Measurements from ENCODE around the gene DAB1. TPM values are rescaled to one million over a fixed set of nuclear protein-coding genes. Genes with fewer than 3 reads are reported as not detected.

DAB1 gene
- total and polyA plus RNA-seq, 7 experiments from 2014 or later: 0.27 to 1.9 (median 0.43) TPM; not detected in 1

DNA sequence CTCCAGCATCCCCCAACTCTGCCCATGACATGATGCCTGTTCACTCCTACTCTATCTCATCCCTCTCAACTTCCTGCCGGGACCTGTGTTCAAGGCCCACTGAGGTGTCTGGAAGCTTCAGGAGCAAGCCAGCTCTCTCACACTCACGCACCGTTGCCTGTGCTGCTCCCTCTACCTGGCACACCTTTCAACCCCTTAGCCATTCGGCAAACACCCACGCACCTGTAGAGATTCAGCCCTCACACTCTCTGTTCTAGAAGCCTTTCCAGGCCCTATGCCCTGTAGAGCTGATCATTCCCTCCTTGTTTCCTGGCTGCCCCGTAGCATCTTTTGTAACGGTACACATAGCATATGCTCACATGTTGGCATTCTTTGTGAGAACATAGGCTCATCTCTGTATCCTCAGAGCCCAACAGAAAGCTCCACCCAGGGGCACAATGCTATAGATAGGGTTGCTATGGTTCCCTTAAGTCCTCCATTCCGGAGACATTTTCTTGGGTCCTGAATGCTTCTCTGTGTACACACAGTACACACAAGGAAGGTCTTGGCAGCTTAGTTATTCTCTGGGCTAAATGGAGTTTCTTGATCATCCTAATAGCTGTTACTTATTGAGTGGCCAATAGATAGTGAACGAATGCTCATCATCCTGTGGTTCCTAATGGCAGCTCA is 459.4 kb downstream of the DAB1 start:
- CTCF ChIA-PET: no interaction called here
- DNase-seq (no peak), ATAC-seq (no peak)
- POLR2A ChIA-PET: no interaction called here
- H3K36me3 Mint-ChIP-seq: no peaks in the 10 kb centered on the region
- no peak overlapping the region for H3K27ac Mint-ChIP-seq
- Histone ChIP-seq H3K4me1 (ENCODE audit: control insufficient read depth in 2 of 2, insufficient read depth in 2 of 2, low read length in 2 of 2) (no peaks in the 10 kb centered on the region), H3K27me3 (ENCODE audit: control insufficient read depth in 2 of 2, insufficient read depth in 2 of 2, low read length in 2 of 2) (no peaks in the 10 kb centered on the region), H3K27ac (ENCODE audit: low read depth, low read length) (no peak overlapping the region), H3K36me3 (ENCODE audit: control insufficient read depth in 2 of 3, insufficient read depth in 3 of 3, low read length in 3 of 3) (no peaks in the 10 kb centered on the region), H3K9me3 (ENCODE audit: control insufficient read depth in 2 of 3, low read length in 3 of 3) (no peaks in the 10 kb centered on the region), H3K4me3 (ENCODE audit: low read length) (no peak overlapping the region)
- H3K27me3 Mint-ChIP-seq: peaks cover 2 to 10% (median 5%) of the 10 kb centered on the region in 5 donors
- no peak overlapping the region for H3K4me3 Mint-ChIP-seq
- intact Hi-C loops (cut with micrococcal nuclease): no loop called here
- H3K9me3 Mint-ChIP-seq: peaks cover 0 to 11% (median 2%) of the 10 kb centered on the region in 11 donors
- peaks cover 0 to 4% (median 0%) of the 10 kb centered on the region in 7 donors for H3K4me1 Mint-ChIP-seq

DNA sequence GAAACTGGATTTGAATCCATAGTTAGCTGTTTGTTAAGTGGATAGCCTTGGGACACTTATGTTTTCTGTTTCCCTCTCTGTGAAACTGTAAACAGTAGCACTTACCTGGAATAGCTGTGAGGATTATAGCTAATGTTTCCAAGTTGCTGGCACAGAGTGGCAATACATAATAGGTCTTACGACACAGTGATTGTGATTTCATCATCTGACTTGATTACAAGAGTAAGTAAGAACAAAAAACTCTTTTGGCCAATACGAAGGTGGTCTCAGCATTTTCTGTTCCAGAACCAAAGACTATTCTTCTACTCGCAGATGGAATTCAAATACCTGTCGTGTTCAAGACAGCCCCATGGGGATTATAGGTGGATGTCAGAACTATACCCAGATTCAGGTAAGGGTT is 460.2 kb downstream of the DAB1 start:
- no peaks in the 10 kb centered on the region for H3K27me3 ChIP-seq (ENCODE audit: control insufficient read depth in 2 of 2, insufficient read depth in 2 of 2, low read length in 2 of 2)
- no peaks in the 10 kb centered on the region for H3K9me3 ChIP-seq (ENCODE audit: control insufficient read depth in 2 of 3, low read length in 3 of 3)
- no peaks in the 10 kb centered on the region for H3K36me3 ChIP-seq (ENCODE audit: control insufficient read depth in 2 of 3, insufficient read depth in 3 of 3, low read length in 3 of 3)
- DNase-seq (no peak), ATAC-seq (no peak)
- no peak overlapping the region for H3K27ac Mint-ChIP-seq
- ChIA-PET CTCF (no interaction called here), POLR2A (no interaction called here)
- intact Hi-C loops (cut with micrococcal nuclease): no loop called here
- no peaks in the 10 kb centered on the region for H3K4me1 ChIP-seq (ENCODE audit: control insufficient read depth in 2 of 2, insufficient read depth in 2 of 2, low read length in 2 of 2)
- no peak overlapping the region for H3K4me3 Mint-ChIP-seq
- peaks cover 0 to 4% (median 1%) of the 10 kb centered on the region in 11 donors for H3K9me3 Mint-ChIP-seq
- H3K36me3 Mint-ChIP-seq: no peaks in the 10 kb centered on the region
- no peak overlapping the region for H3K4me3 ChIP-seq (ENCODE audit: low read length)
- peaks cover 1 to 8% (median 5%) of the 10 kb centered on the region in 5 donors for H3K27me3 Mint-ChIP-seq
- peaks cover 0 to 4% (median 0%) of the 10 kb centered on the region in 7 donors for H3K4me1 Mint-ChIP-seq
- H3K27ac ChIP-seq (ENCODE audit: low read depth, low read length): no peak overlapping the region

- Histone ChIP-seq H3K27me3 (ENCODE audit: control insufficient read depth in 2 of 2, insufficient read depth in 2 of 2, low read length in 2 of 2) (no peaks in the 10 kb centered on the region), H3K4me3 (ENCODE audit: low read length) (no peak overlapping the region), H3K4me1 (ENCODE audit: control insufficient read depth in 2 of 2, insufficient read depth in 2 of 2, low read length in 2 of 2) (no peaks in the 10 kb centered on the region), H3K9me3 (ENCODE audit: control insufficient read depth in 2 of 3, low read length in 3 of 3) (no peaks in the 10 kb centered on the region), H3K36me3 (ENCODE audit: control insufficient read depth in 2 of 3, insufficient read depth in 3 of 3, low read length in 3 of 3) (no peaks in the 10 kb centered on the region), H3K27ac (ENCODE audit: low read depth, low read length) (no peak overlapping the region)
- Mint-ChIP-seq H3K27ac (no peak overlapping the region), H3K4me3 (no peak overlapping the region), H3K27me3 (peaks cover 0 to 16% (median 5%) of the 10 kb centered on the region in 5 donors), H3K36me3 (no peaks in the 10 kb centered on the region), H3K4me1 (peaks cover 0 to 4% (median 0%) of the 10 kb centered on the region in 7 donors), H3K9me3 (peaks cover 0 to 2% (median 0%) of the 10 kb centered on the region in 11 donors)
- intact Hi-C loops (cut with micrococcal nuclease): no loop called here
- ChIA-PET CTCF (no interaction called here), POLR2A (no interaction called here)
- DNase-seq (no peak), ATAC-seq (no peak)
Measured at GRCh38 chr1:56961426-56961825, 462.4 kb downstream of the DAB1 start.

DNA sequence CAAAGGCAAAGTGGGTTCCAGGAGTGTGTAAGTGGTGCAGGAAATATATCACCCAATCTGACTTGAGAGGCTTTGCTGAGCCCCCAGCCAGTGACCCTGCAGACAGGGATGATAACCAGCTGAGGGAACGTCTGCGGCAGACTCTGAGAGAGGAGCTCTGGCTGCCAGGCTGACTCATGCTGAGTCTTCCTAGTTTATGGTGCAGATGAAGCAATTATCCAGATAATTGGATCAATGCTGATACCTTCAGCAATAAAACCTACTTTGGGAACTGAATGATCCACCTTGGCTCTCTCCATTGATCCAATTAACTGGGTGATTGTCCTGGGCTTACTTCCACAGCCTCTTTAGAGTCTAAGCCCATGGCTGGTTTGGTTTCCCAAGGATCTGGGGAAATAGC is 465.3 kb downstream of the DAB1 start:
- H3K9me3 ChIP-seq (ENCODE audit: control insufficient read depth in 2 of 3, low read length in 3 of 3): no peaks in the 10 kb centered on the region
- H3K9me3 Mint-ChIP-seq: peaks cover 0 to 2% (median 0%) of the 10 kb centered on the region in 11 donors
- peaks cover 0 to 4% (median 0%) of the 10 kb centered on the region in 7 donors for H3K4me1 Mint-ChIP-seq
- no peaks in the 10 kb centered on the region for H3K27me3 ChIP-seq (ENCODE audit: control insufficient read depth in 2 of 2, insufficient read depth in 2 of 2, low read length in 2 of 2)
- H3K27ac Mint-ChIP-seq: no peak overlapping the region
- DNase-seq (no peak), ATAC-seq (no peak)
- POLR2A ChIA-PET: no interaction called here
- H3K27ac ChIP-seq (ENCODE audit: low read depth, low read length): no peak overlapping the region
- intact Hi-C loops (cut with micrococcal nuclease): no loop called here
- no peaks in the 10 kb centered on the region for H3K36me3 Mint-ChIP-seq
- H3K4me1 ChIP-seq (ENCODE audit: control insufficient read depth in 2 of 2, insufficient read depth in 2 of 2, low read length in 2 of 2): no peaks in the 10 kb centered on the region
- no peak overlapping the region for H3K4me3 Mint-ChIP-seq
- CTCF ChIA-PET: no interaction called here
- peaks cover 0 to 15% (median 5%) of the 10 kb centered on the region in 5 donors for H3K27me3 Mint-ChIP-seq
- H3K36me3 ChIP-seq (ENCODE audit: control insufficient read depth in 2 of 3, insufficient read depth in 3 of 3, low read length in 3 of 3): no peaks in the 10 kb centered on the region
- H3K4me3 ChIP-seq (ENCODE audit: low read length): no peak overlapping the region

DNA sequence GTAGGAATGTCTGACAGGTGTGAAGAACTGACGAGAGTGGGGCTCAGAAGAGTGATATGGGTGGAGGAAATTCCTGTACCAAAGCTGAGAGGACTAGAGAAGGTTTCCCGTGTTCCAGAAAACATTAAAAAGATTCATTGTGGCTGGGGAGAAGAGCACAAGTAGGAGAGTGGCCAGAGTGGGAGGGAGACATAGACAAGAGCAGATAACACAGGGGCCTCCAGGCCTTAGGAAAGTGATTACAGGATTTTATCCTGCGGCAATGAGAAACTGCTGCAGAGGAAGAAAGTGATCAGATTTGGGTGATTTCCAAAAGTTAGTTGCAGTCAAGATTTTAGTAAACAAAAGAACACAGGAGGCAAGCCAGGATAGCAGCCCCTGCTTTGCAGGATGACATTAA is 465.9 kb downstream of the DAB1 start:
- no peaks in the 10 kb centered on the region for H3K9me3 ChIP-seq (ENCODE audit: control insufficient read depth in 2 of 3, low read length in 3 of 3)
- H3K27ac ChIP-seq (ENCODE audit: low read depth, low read length): no peak overlapping the region
- H3K4me3 ChIP-seq (ENCODE audit: low read length): no peak overlapping the region
- H3K27me3 ChIP-seq (ENCODE audit: control insufficient read depth in 2 of 2, insufficient read depth in 2 of 2, low read length in 2 of 2): no peaks in the 10 kb centered on the region
- H3K9me3 Mint-ChIP-seq: peaks cover 0 to 1% (median 0%) of the 10 kb centered on the region in 11 donors
- no peaks in the 10 kb centered on the region for H3K36me3 ChIP-seq (ENCODE audit: control insufficient read depth in 2 of 3, insufficient read depth in 3 of 3, low read length in 3 of 3)
- H3K4me1 ChIP-seq (ENCODE audit: control insufficient read depth in 2 of 2, insufficient read depth in 2 of 2, low read length in 2 of 2): no peaks in the 10 kb centered on the region
- ATAC-seq: no peak
- POLR2A ChIA-PET: no interaction called here
- H3K27ac Mint-ChIP-seq: no peak overlapping the region
- peaks cover 0 to 4% (median 0%) of the 10 kb centered on the region in 7 donors for H3K4me1 Mint-ChIP-seq
- no peaks in the 10 kb centered on the region for H3K36me3 Mint-ChIP-seq
- DNase-seq: no peak
- H3K4me3 Mint-ChIP-seq: no peak overlapping the region
- peaks cover 0 to 16% (median 5%) of the 10 kb centered on the region in 5 donors for H3K27me3 Mint-ChIP-seq
- intact Hi-C loops (cut with micrococcal nuclease): no loop called here
- CTCF ChIA-PET: no interaction called here

GRCh38 chr1:56954664-56955063 is 469.2 kb downstream of the DAB1 start:
- peaks cover 0 to 4% (median 0%) of the 10 kb centered on the region in 11 donors for H3K9me3 Mint-ChIP-seq
- no peak overlapping the region for H3K4me3 Mint-ChIP-seq
- H3K27ac ChIP-seq (ENCODE audit: low read depth, low read length): no peak overlapping the region
- no peaks in the 10 kb centered on the region for H3K36me3 ChIP-seq (ENCODE audit: control insufficient read depth in 2 of 3, insufficient read depth in 3 of 3, low read length in 3 of 3)
- ATAC-seq (no peak), DNase-seq (no peak)
- H3K4me1 Mint-ChIP-seq: no peaks in the 10 kb centered on the region
- H3K4me3 ChIP-seq (ENCODE audit: low read length): no peak overlapping the region
- H3K27me3 Mint-ChIP-seq: peaks cover 0 to 16% (median 5%) of the 10 kb centered on the region in 5 donors
- intact Hi-C loops (cut with micrococcal nuclease): no loop called here
- H3K36me3 Mint-ChIP-seq: no peaks in the 10 kb centered on the region
- no peaks in the 10 kb centered on the region for H3K27me3 ChIP-seq (ENCODE audit: control insufficient read depth in 2 of 2, insufficient read depth in 2 of 2, low read length in 2 of 2)
- ChIA-PET POLR2A (no interaction called here), CTCF (no interaction called here)
- H3K4me1 ChIP-seq (ENCODE audit: control insufficient read depth in 2 of 2, insufficient read depth in 2 of 2, low read length in 2 of 2): no peaks in the 10 kb centered on the region
- no peak overlapping the region for H3K27ac Mint-ChIP-seq
- H3K9me3 ChIP-seq (ENCODE audit: control insufficient read depth in 2 of 3, low read length in 3 of 3): no peaks in the 10 kb centered on the region

- CTCF ChIA-PET: no interaction called here
- no peaks in the 10 kb centered on the region for H3K36me3 ChIP-seq (ENCODE audit: control insufficient read depth in 2 of 3, insufficient read depth in 3 of 3, low read length in 3 of 3)
- POLR2A ChIA-PET: no interaction called here
- H3K36me3 Mint-ChIP-seq: no peaks in the 10 kb centered on the region
- peaks cover 0 to 16% (median 5%) of the 10 kb centered on the region in 5 donors for H3K27me3 Mint-ChIP-seq
- no peak overlapping the region for H3K27ac Mint-ChIP-seq
- H3K9me3 ChIP-seq (ENCODE audit: control insufficient read depth in 2 of 3, low read length in 3 of 3): no peaks in the 10 kb centered on the region
- H3K4me1 Mint-ChIP-seq: no peaks in the 10 kb centered on the region
- H3K4me3 Mint-ChIP-seq: no peak overlapping the region
- H3K27me3 ChIP-seq (ENCODE audit: control insufficient read depth in 2 of 2, insufficient read depth in 2 of 2, low read length in 2 of 2): no peaks in the 10 kb centered on the region
- peaks cover 0 to 3% (median 0%) of the 10 kb centered on the region in 11 donors for H3K9me3 Mint-ChIP-seq
- DNase-seq: no peak
- ATAC-seq: no peak
- H3K4me3 ChIP-seq (ENCODE audit: low read length): no peak overlapping the region
- no peaks in the 10 kb centered on the region for H3K4me1 ChIP-seq (ENCODE audit: control insufficient read depth in 2 of 2, insufficient read depth in 2 of 2, low read length in 2 of 2)
- no peak overlapping the region for H3K27ac ChIP-seq (ENCODE audit: low read depth, low read length)
- intact Hi-C loops (cut with micrococcal nuclease): no loop called here
Measured at GRCh38 chr1:56953386-56953785, 470.5 kb downstream of the DAB1 start.
